GM23248 (cell line): ENCODE measurements around the gene FGF4. TPM values are rescaled to one million over a fixed set of nuclear protein-coding genes. Genes with fewer than 3 reads are reported as not detected.
A peak's percentile ranks its signal among the peaks of the same experiment; 100 is the strongest.

Experiments used
- DNase-seq: peaks from one replicate; pipeline ENCODE4 v3.0.0-alpha.2; 2015
- H2AFZ ChIP-seq: fragments of 200-600 bp; sonication (generic); 2 replicates; pipeline ENCODE4 v1.6.1; 2016; ENCODE audit warnings: antibody characterized with exemption
- H3F3A ChIP-seq: fragments of 200-600 bp; sonication (generic); 2 replicates; pipeline ENCODE4 v1.6.1; 2016; ENCODE audit warnings: mild to moderate bottlenecking, antibody characterized with exemption, mixed run types; ENCODE audit not compliant: insufficient read depth
- H3K27ac ChIP-seq: fragments of 200-600 bp; sonication (generic); 2 replicates; pipeline ENCODE4 v1.5.1; 2016; ENCODE audit warnings: mild to moderate bottlenecking
- H3K27me3 ChIP-seq: fragments of 200-600 bp; sonication (generic); replicated peaks from 2 replicates; pipeline ENCODE4 v1.6.1; 2016; ENCODE audit warnings: mild to moderate bottlenecking; ENCODE audit not compliant: insufficient read depth
- H3K36me3 ChIP-seq: fragments of 200-600 bp; sonication (generic); 2 replicates; pipeline ENCODE4 v1.6.1; 2016; ENCODE audit warnings: low read depth, mild to moderate bottlenecking
- H3K4me1 ChIP-seq: fragments of 200-600 bp; sonication (generic); 2 replicates; pipeline ENCODE4 v1.6.1; 2016; ENCODE audit warnings: mild to moderate bottlenecking; ENCODE audit not compliant: insufficient read depth
- H3K4me2 ChIP-seq: fragments of 200-600 bp; sonication (generic); one replicate; pipeline ENCODE4 v1.6.1; 2016; ENCODE audit warnings: mild to moderate bottlenecking; ENCODE audit not compliant: unreplicated experiment
- H3K4me3 ChIP-seq: fragments of 200-600 bp; sonication (generic); 2 replicates; pipeline ENCODE4 v1.5.1; 2016; ENCODE audit warnings: mild to moderate bottlenecking
- H3K79me2 ChIP-seq: fragments of 200-600 bp; sonication (generic); 2 replicates; pipeline ENCODE4 v1.6.1; 2016; ENCODE audit warnings: mild to moderate bottlenecking; ENCODE audit not compliant: insufficient read depth
- H3K9ac ChIP-seq: fragments of 200-600 bp; sonication (generic); 2 replicates; pipeline ENCODE4 v1.6.1; 2016; ENCODE audit warnings: mild to moderate bottlenecking
- H3K9me2 ChIP-seq: fragments of 200-600 bp; sonication (generic); 2 replicates; pipeline ENCODE4 v1.6.1; 2016; ENCODE audit warnings: mixed run types, mild to moderate bottlenecking, moderate library complexity; ENCODE audit not compliant: insufficient read depth
- H3K9me3 ChIP-seq: fragments of 200-600 bp; sonication (generic); one replicate; pipeline ENCODE4 v1.6.1; 2017; ENCODE audit warnings: low read depth
- H4K20me1 ChIP-seq: fragments of 200-600 bp; sonication (generic); 2 replicates; pipeline ENCODE4 v1.6.0; 2016; ENCODE audit not compliant: insufficient read depth
- EZH2 ChIP-seq: fragments of 200-600 bp; sonication (generic); IDR thresholded peaks from 2 replicates; pipeline ENCODE4 v1.6.1; 2018; ENCODE audit warnings: antibody characterized with exemption, mild to moderate bottlenecking; ENCODE audit not compliant: insufficient read depth, poor library complexity, severe bottlenecking
- EZH2phosphoT487 ChIP-seq: fragments of 200-600 bp; sonication (generic); IDR thresholded peaks from 2 replicates; pipeline ENCODE4 v1.6.1; 2018; ENCODE audit warnings: antibody characterized with exemption, moderate library complexity, mild to moderate bottlenecking, low read depth; ENCODE audit not compliant: insufficient read depth
- WGBS, 2 experiments: methylation state at CpG; one replicate each; pipeline ENCODE4 v1.1.6; 2015 to 2017; ENCODE audit warnings: low lambda C conversion rate in 2 of 2, low coverage in 1 of 2; ENCODE audit errors: missing lambda C conversion rate in 2 of 2; 5-methylcytosine and 5-hydroxymethylcytosine counted together
- in situ Hi-C: fragments of 300-500 bp; cut with MboI; formaldehyde crosslinking; loops from 2 replicates; pipeline ENCODE4 v1.15.0; 2020
- polyA plus RNA-seq: library from polyadenylated mRNA; unstranded; fragments of >200 nt; fragmentation: Nextera tagmentation; extraction: Ambion mirVana; gene quantifications from 2 replicates; pipeline ENCODE4 v1.2.1, GENCODE V29; 2016
- total RNA-seq: library from RNA; depleted of rRNA; stranded (reverse); fragments of >200 nt; shearing (Covaris generic); gene quantifications from 2 replicates; pipeline ENCODE4 v1.2.3, GENCODE V29; 2014

The FGF4 gene
- total and polyA plus RNA-seq, 2 experiments from 2014 or later, result not detected

DNA sequence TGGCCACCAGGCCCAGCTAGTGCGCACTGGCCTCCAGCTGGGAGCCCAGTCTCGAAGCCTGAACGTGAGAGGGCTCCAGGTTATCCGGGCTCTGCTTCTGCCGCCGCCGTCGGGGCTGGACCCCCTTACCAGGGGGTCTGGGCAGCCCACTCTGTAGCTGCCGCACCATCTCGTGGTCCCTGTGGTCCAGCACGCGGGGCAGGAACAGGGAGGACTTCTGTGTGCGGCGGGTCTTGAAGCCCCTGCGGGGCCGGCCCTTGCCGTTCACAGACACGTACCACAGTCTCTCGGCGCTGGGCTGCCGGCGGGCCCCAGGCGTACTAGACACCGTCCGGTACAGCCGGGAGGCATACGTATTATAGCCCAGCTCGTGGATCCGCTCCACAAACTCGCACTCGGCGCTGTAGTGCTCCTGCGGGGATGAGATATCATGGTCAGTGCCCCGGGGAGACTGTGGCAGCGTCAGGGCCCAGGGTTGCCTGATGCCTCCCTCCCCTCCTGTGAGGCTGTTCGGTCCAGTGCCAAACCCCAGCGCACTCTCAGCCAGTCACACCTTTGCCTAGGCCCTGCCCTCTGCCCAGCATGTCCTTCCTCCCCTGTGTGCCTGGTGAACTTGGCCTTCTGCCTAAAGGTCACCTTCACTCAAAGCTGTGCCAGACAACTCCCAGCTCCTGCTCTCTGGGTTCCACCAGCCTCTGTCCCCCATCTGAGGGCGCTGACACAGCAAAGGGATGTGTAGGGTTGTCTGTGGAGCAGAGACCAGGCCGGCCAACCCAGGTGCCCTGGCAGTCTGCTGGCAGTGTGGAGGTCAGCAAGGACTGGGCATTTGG lies 35.4 kb upstream of the FGF4 start:
- WGBS, 2 experiments, result 64 to 71% methylated on average over 24 to 39 of the region's 39 CpGs
- Histone ChIP-seq H3K27me3 (peaks cover 18% of the 10 kb centered on the region), H3K79me2 (no peaks in the 10 kb centered on the region), H4K20me1 (no peaks in the 10 kb centered on the region), H3K27ac (no peak overlapping the region), H2AFZ (no peak overlapping the region), H3K9me2 (no peaks in the 10 kb centered on the region), H3F3A (no peaks in the 10 kb centered on the region), H3K4me2 (no peak overlapping the region), H3K4me3 (no peak overlapping the region), H3K4me1 (no peaks in the 10 kb centered on the region), H3K9me3 (no peaks in the 10 kb centered on the region), H3K36me3 (no peaks in the 10 kb centered on the region), H3K9ac (no peak overlapping the region)
- TF ChIP-seq EZH2phosphoT487 (no peak), EZH2 (no peak)
- in situ Hi-C loops, result no loop called here
- no peak for DNase-seq

DNA sequence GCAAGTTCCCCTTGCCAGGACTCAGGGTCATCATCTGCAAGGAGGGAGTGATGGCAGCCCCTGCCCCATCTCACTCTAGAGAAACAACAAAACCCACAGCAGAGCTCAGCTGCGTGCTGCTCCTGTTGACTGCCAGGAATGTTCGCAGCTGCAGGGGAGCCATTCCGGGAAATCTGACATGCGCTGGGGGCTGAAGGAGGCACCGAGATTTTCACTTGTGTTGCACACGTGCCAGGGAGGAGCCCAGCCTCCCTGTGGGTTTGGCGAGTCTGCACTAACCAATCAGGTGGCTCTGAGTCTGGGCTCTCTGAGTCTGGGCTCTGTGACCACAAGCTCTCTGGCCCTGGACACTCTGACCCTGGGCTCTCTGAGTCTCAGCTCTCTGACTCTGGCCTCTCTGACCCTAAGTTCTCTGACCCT lies 33.5 kb upstream of the FGF4 start:
- TF ChIP-seq EZH2 (no peak), EZH2phosphoT487 (no peak)
- Histone ChIP-seq H3K27me3 (peaks cover 16% of the 10 kb centered on the region), H4K20me1 (no peaks in the 10 kb centered on the region), H3K27ac (no peak overlapping the region), H3F3A (no peaks in the 10 kb centered on the region), H3K79me2 (no peaks in the 10 kb centered on the region), H3K4me1 (no peaks in the 10 kb centered on the region), H3K36me3 (no peaks in the 10 kb centered on the region), H2AFZ (no peak overlapping the region), H3K9me2 (no peaks in the 10 kb centered on the region), H3K4me2 (no peak overlapping the region), H3K9me3 (no peaks in the 10 kb centered on the region), H3K9ac (no peak overlapping the region), H3K4me3 (no peak overlapping the region)
- in situ Hi-C loops, result no loop called here
- WGBS, 2 experiments, result 3 to 5% methylated on average over 6 to 7 of the region's 7 CpGs
- no peak for DNase-seq

DNA sequence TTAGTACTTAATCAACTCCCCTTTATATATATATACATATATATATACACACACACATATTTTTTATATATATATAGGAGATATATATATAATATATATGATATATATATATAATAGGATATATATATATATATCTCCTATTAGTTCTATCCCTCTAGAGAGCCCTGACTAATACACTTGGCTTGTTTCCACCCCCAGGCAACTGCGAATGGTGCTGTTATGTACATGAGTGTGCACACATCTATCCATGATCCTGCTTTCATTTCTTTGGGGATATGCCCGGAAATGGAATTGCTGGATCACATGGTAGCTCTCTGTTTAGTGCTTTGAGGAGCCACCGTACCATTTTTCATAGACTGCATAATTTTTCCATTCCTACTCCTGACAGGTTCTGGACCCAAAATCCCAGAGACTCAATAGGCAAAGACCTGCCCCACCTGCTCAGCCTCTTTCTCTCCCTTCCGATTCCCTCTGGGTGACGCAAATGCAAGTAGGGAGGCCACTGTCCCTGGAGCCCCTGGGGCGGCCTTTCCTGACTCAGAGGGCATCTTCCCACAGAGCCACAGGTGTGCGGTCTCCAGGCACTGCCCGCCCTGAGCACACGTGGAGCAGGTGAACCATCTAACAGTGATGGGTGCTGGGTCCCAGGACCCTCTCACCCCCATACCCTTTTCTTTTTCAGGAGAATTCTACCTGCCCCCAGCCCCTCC lies 32.1 kb upstream of the FGF4 start:
- Histone ChIP-seq H3K27me3 (peaks cover 23% of the 10 kb centered on the region), H4K20me1 (no peaks in the 10 kb centered on the region), H3K9me2 (no peaks in the 10 kb centered on the region), H3K27ac (no peak overlapping the region), H3K4me3 (no peak overlapping the region), H3K4me1 (no peaks in the 10 kb centered on the region), H3K36me3 (no peaks in the 10 kb centered on the region), H3K4me2 (no peak overlapping the region), H2AFZ (no peak overlapping the region), H3K9me3 (no peaks in the 10 kb centered on the region), H3K79me2 (no peaks in the 10 kb centered on the region), H3F3A (no peaks in the 10 kb centered on the region), H3K9ac (no peak overlapping the region)
- DNase-seq, result peak; percentile 22
- 74 to 76% methylated on average over 9 of the region's 9 CpGs for WGBS, 2 experiments
- TF ChIP-seq EZH2phosphoT487, result no peak
- TF ChIP-seq EZH2, result no peak
- in situ Hi-C loops, result no loop called here

DNA sequence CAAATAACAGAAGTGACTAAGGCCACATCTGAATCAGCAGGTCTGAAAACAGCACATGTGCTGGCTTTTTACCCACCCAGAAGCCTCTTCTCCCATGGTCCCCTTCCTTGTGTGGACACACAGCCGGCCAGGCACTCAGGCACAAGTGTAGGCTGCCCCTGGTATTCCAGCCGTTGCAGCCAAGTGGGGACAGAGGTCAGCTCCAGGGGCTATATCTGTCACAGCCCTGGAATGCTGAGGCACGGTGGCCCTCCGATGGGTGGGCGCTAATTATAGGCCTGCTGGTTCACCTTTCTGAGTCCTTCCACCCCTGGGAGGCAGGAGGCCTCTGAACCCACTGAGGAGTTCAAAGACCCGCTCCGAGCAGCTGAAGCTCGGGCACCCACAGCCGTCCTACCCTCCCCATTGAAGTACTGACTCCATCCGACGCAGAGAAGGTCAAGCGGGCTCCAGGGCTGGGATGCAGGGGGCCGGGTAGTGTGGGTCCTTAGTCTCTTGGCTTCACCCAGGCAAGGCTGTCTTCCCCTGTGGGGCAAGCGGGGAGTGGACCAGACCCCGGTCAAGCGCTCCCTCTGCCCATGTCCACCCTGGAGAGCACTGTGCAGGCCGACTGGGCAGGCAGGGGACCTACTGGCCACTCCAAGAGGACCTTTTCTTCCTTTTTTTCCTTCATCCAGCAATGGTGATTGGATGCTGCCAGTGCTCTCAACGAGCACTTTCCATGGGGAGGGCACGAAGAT lies 29.8 kb upstream of the FGF4 start:
- no peaks in the 10 kb centered on the region for H3K4me1 ChIP-seq
- no peak overlapping the region for H2AFZ ChIP-seq
- no peak overlapping the region for H3K4me3 ChIP-seq
- no peak overlapping the region for H3K27ac ChIP-seq
- H3K36me3 ChIP-seq, result no peaks in the 10 kb centered on the region
- DNase-seq, result no peak
- H3F3A ChIP-seq, result no peaks in the 10 kb centered on the region
- H3K9me2 ChIP-seq, result no peaks in the 10 kb centered on the region
- peaks cover 23% of the 10 kb centered on the region for H3K27me3 ChIP-seq
- in situ Hi-C loops, result no loop called here
- 57 to 61% methylated on average over 17 to 18 of the region's 19 CpGs for WGBS, 2 experiments
- TF ChIP-seq EZH2 (no peak), EZH2phosphoT487 (no peak)
- no peak overlapping the region for H3K4me2 ChIP-seq
- H3K9ac ChIP-seq, result no peak overlapping the region
- no peaks in the 10 kb centered on the region for H4K20me1 ChIP-seq
- no peaks in the 10 kb centered on the region for H3K9me3 ChIP-seq
- H3K79me2 ChIP-seq, result no peaks in the 10 kb centered on the region
